Activated CD8-positive, alpha-beta memory T cell treated with anti-CD3 and anti-CD28 coated beads for 36 hours (primary cell): ENCODE measurements around the gene PTGFR. TPM values are rescaled to one million over a fixed set of nuclear protein-coding genes. Genes with fewer than 3 reads are reported as not detected.

ENCODE experiments used
- CTCF ChIA-PET: fragments of 350-600 bp; sonication (Branson Sonifier 250); formaldehyde crosslinking; loops from one replicate; lab custom pipeline; 2021; ENCODE audit warnings: antibody characterized with exemption; lab: Charles Lee
- POLR2A ChIA-PET: fragments of 350-600 bp; sonication (Branson Sonifier 250); formaldehyde crosslinking; loops from one replicate; lab custom pipeline; 2021; ENCODE audit warnings: antibody characterized with exemption; lab: Charles Lee
- total RNA-seq, 2 experiments: library from RNA; stranded (reverse); gene quantifications; one replicate each; pipeline ENCODE4 v1.2.3, GENCODE V29; 2021

Gene PTGFR
- total RNA-seq, 2 experiments from 2014 or later, result not detected

GRCh38 chr1:78570539-78570938 lies 79.8 kb downstream of the PTGFR start:
- ChIA-PET POLR2A (no interaction called here), CTCF (no interaction called here)

GRCh38 chr1:78577257-78578100 lies 86.7 kb downstream of the PTGFR start:
- CTCF ChIA-PET, result no interaction called here
- POLR2A ChIA-PET, result no interaction called here

- ChIA-PET POLR2A (no interaction called here), CTCF (no interaction called here)
Measured at GRCh38 chr1:78586572-78586971, 95.8 kb downstream of the PTGFR start.

- POLR2A ChIA-PET, result no interaction called here
- CTCF ChIA-PET, result no interaction called here
Measured at GRCh38 chr1:78587211-78587610, 96.4 kb downstream of the PTGFR start.

Other genes starting within 250 kb of the PTGFR start
- 1 to 10 TPM; 1.2 to 1.3 TPM for gene IFI44L, start 129.5 kb downstream of the PTGFR start, total RNA-seq
- 1 to 10 TPM; 3.7 to 5.2 TPM for gene IFI44, start 158.9 kb downstream of the PTGFR start, total RNA-seq